Loucy (cell line): ENCODE data around the gene BIN1.

Experiments used
- H2AFZ ChIP-seq: fragments of 200-600 bp; sonication (generic); 2 replicates; pipeline ENCODE4 v1.6.0; 2016; ENCODE audit warnings: antibody characterized with exemption, mild to moderate bottlenecking, low read length, moderate library complexity
- H3F3A ChIP-seq: fragments of 200-600 bp; 2 replicates; pipeline ENCODE4 v1.6.0; 2016; ENCODE audit warnings: antibody characterized with exemption, low read depth, mild to moderate bottlenecking
- H3K27me3 ChIP-seq: fragments of 200-600 bp; sonication (generic); 2 replicates; pipeline ENCODE4 v1.6.1; 2014; ENCODE audit warnings: low read length, mild to moderate bottlenecking; ENCODE audit not compliant: insufficient read depth, poor library complexity, severe bottlenecking
- H3K36me3 ChIP-seq: fragments of 200-600 bp; sonication (generic); 2 replicates; pipeline ENCODE4 v1.6.1; 2016; ENCODE audit warnings: low read length; ENCODE audit not compliant: insufficient read depth
- H3K4me1 ChIP-seq: fragments of 200-600 bp; sonication (generic); 2 replicates; pipeline ENCODE4 v1.5.1; 2014; ENCODE audit warnings: low read length, mild to moderate bottlenecking; ENCODE audit not compliant: insufficient read depth, poor library complexity, severe bottlenecking
- H3K4me2 ChIP-seq: fragments of 200-600 bp; sonication (generic); 2 replicates; pipeline ENCODE4 v1.6.0; 2014; ENCODE audit warnings: antibody characterized with exemption, low read length, low read depth, mild to moderate bottlenecking; ENCODE audit not compliant: poor library complexity, severe bottlenecking
- H3K4me3 ChIP-seq: fragments of 200-600 bp; sonication (generic); 2 replicates; pipeline ENCODE4 v1.5.1; 2014; ENCODE audit warnings: low read length, mild to moderate bottlenecking, mixed read lengths; ENCODE audit not compliant: poor library complexity, severe bottlenecking
- H3K79me2 ChIP-seq: fragments of 200-600 bp; sonication (generic); 2 replicates; pipeline ENCODE4 v1.6.1; 2014; ENCODE audit warnings: low read length; ENCODE audit not compliant: insufficient read depth
- H3K9ac ChIP-seq: fragments of 200-600 bp; sonication (generic); 2 replicates; pipeline ENCODE4 v1.6.0; 2014; ENCODE audit warnings: mild to moderate bottlenecking, low read depth, low read length, moderate library complexity; ENCODE audit not compliant: poor library complexity, severe bottlenecking
- H3K9me2 ChIP-seq: fragments of 200-600 bp; sonication (generic); replicated peaks from 2 replicates; pipeline ENCODE4 v1.6.1; 2016; ENCODE audit warnings: low read depth, low read length, mixed read lengths
- H3K9me3 ChIP-seq: fragments of 200-600 bp; sonication (generic); 2 replicates; pipeline ENCODE4 v1.6.1; 2014; ENCODE audit warnings: mild to moderate bottlenecking, antibody characterized with exemption, low read length, low read depth; ENCODE audit not compliant: insufficient read depth
- H4K20me1 ChIP-seq: fragments of 200-600 bp; sonication (generic); 2 replicates; pipeline ENCODE4 v1.6.0; 2014; ENCODE audit warnings: antibody characterized with exemption, low read length, mild to moderate bottlenecking; ENCODE audit not compliant: insufficient read depth, poor library complexity, severe bottlenecking
- EZH2phosphoT487 ChIP-seq: fragments of 200-600 bp; IDR thresholded peaks from 2 replicates; pipeline ENCODE4 v1.6.1; 2018; ENCODE audit warnings: antibody characterized with exemption, mild to moderate bottlenecking, moderate library complexity, borderline replicate concordance
- TF ChIP-seq, protein P1 (sequence below): fragments of 200-600 bp; sonication (generic); conservative IDR thresholded peaks from 2 replicates; pipeline ENCODE4 v1.5.1; 2014; ENCODE audit warnings: mild to moderate bottlenecking, antibody characterized with exemption, low read length

Gene BIN1

DNA sequence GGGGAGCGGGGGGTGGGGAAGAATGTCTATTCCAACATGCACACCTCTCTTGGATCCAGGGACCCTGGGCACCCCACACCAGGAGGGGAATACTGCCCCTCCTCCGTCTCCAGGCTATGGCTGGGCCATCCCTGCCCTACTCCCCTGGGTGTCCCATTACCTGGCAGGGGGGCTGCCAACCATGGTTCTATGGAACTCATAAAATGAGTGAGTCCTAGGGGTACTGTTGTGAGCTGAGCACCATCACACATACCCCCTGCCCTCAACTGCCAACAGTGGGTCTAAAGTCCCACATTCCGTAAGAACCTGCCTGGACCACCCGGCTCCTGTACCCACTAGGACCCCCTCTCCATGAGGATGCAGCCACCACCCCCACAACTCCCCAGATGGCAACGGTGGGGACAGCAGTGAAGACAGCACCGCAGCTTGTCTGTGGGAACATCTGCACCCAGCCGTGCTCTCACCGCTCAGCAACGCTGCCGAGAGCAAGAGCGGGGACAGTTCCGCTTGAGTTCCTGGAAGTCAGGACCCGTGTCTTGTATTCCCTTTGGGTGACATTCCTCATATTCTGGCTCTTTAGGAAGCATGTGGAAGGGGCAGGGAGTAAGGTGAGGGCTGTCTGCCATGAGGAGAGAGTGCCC, 41.5 kb downstream of the BIN1 start:
- peak overlapping the region; percentile 61 for H3K4me2 ChIP-seq
- H3K79me2 ChIP-seq = no peaks in the 10 kb centered on the region
- H2AFZ ChIP-seq = no peak overlapping the region
- no peaks in the 10 kb centered on the region for H3K36me3 ChIP-seq
- no peak overlapping the region for H3K9ac ChIP-seq
- no peaks in the 10 kb centered on the region for H3F3A ChIP-seq
- H3K9me3 ChIP-seq = no peaks in the 10 kb centered on the region
- no peak for TF ChIP-seq EZH2phosphoT487
- H3K4me1 ChIP-seq = peaks cover 15% of the 10 kb centered on the region
- no peaks in the 10 kb centered on the region for H3K27me3 ChIP-seq
- H4K20me1 ChIP-seq = no peaks in the 10 kb centered on the region
- H3K9me2 ChIP-seq = no peaks in the 10 kb centered on the region
- peak overlapping the region; percentile 23 for H3K4me3 ChIP-seq

DNA sequence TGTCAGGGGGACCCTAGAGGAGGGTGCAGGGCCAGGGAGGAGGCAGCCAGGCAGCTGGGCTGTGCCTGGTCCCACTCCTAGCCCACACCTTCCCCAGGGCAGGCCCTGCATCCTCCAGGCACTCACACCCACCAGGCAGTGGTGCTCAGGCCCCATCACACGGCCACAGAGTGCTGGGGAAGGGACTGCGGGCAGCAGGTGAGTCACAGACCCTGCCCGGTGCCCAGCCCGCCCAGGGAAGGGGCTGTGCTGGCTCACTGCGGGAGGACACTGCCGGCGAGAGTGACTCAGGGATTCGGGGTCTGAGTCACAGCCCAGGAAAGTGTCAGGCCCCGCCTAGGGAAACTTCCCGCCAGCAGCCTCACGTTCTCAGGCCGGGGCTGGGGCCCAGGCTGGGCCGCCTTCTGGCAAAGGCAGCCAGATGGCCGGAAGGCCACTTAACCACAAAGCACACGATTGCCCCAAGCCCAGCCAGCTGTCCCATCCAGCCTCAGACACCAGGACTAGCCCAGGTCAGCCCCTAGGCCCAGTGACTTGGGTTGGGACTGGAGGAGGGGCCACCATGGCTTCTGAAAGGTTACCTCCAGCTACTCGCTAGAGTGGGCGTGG, 42.2 kb downstream of the BIN1 start:
- Histone ChIP-seq H3K4me1 (peaks cover 15% of the 10 kb centered on the region), H3K79me2 (no peaks in the 10 kb centered on the region), H3K36me3 (no peaks in the 10 kb centered on the region), H2AFZ (no peak overlapping the region), H3K4me2 (peak overlapping the region; percentile 61), H4K20me1 (no peaks in the 10 kb centered on the region), H3K4me3 (peak overlapping the region; percentile 47), H3K9ac (peak overlapping the region; percentile 43), H3K27me3 (no peaks in the 10 kb centered on the region), H3K9me3 (no peaks in the 10 kb centered on the region), H3K9me2 (no peaks in the 10 kb centered on the region), H3F3A (no peaks in the 10 kb centered on the region)
- TF ChIP-seq, protein P1, sequence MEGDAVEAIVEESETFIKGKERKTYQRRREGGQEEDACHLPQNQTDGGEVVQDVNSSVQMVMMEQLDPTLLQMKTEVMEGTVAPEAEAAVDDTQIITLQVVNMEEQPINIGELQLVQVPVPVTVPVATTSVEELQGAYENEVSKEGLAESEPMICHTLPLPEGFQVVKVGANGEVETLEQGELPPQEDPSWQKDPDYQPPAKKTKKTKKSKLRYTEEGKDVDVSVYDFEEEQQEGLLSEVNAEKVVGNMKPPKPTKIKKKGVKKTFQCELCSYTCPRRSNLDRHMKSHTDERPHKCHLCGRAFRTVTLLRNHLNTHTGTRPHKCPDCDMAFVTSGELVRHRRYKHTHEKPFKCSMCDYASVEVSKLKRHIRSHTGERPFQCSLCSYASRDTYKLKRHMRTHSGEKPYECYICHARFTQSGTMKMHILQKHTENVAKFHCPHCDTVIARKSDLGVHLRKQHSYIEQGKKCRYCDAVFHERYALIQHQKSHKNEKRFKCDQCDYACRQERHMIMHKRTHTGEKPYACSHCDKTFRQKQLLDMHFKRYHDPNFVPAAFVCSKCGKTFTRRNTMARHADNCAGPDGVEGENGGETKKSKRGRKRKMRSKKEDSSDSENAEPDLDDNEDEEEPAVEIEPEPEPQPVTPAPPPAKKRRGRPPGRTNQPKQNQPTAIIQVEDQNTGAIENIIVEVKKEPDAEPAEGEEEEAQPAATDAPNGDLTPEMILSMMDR = no peak
- TF ChIP-seq EZH2phosphoT487 = no peak

DNA sequence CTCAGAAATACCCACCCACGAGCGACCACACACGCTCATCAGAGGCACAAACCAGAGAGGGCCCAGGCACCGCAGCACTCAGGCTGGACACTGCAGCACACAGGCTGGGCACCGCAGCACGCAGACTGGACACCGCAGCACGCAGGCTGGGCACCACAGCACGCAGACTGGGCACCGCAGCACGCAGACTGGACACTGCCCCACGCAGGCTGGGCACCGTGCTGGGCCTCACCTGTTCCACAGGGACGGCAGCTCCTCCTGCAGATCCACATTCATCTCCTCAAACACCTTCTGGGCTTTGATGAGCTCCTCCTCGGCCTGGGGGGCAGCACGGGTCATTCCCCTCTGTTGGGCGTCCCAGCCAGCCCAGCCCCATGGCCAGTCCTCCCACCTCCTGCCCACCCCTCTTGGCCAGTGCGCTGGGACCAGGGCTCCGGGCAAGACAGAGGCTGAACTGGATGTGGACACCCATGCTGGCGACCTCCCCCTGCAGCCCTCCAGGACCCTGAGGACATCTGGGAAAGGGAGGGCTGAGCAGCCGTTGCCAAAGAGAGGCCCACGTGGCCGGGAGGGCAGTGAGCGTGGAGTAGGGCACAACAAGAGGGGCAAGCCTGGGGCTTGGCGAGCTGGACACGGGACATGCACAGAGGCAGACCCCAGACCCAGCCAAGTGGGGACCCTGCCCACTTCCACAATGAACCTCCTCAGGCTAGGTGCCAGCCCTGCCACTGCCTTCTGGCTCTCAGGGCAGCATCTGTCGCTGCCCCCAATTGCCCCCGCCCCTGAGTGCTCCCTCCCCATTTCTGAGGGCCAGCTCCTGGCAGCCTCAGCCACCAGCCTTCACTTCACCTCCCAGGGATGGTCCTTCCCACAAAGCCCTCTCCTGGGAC, 43.0 kb downstream of the BIN1 start:
- Histone ChIP-seq H3K9me2 (no peaks in the 10 kb centered on the region), H3F3A (no peaks in the 10 kb centered on the region), H3K4me1 (peaks cover 15% of the 10 kb centered on the region), H3K9me3 (no peaks in the 10 kb centered on the region), H2AFZ (no peak overlapping the region), H3K27me3 (no peaks in the 10 kb centered on the region), H3K79me2 (no peaks in the 10 kb centered on the region), H3K4me3 (peak overlapping the region; percentile 47), H3K4me2 (peak overlapping the region; percentile 61), H3K36me3 (no peaks in the 10 kb centered on the region), H3K9ac (peak overlapping the region; percentile 43), H4K20me1 (no peaks in the 10 kb centered on the region)
- TF ChIP-seq, protein P1 = no peak
- no peak for TF ChIP-seq EZH2phosphoT487
